K562 (cell line): ENCODE results near the gene NIPAL4. TPM values are rescaled to one million over a fixed set of nuclear protein-coding genes. Genes with fewer than 3 reads are reported as not detected.
A peak's percentile ranks its signal among the peaks of the same experiment; 100 is the strongest.

Experiments
- ATAC-seq: fragments of 200-7000 bp; cut with Tn5 transposase; 3 replicates; pipeline ENCODE4 v1.9.1; 2020; ENCODE audit warnings: moderate library complexity
- BruUV-seq: library from RNA; stranded (reverse); fragments of 400-500 nt; replicated peaks from 2 replicates; lab custom pipeline; 2021; lab: Mats Ljungman, UMichigan
- CTCF ChIA-PET: fragments of 300-600 bp; formaldehyde crosslinking; extraction: SDS; loops from one replicate; lab custom pipeline; 2021; ENCODE audit warnings: low intra/inter-chr PET ratio; lab: Yijun Ruan, JAX
- POLR2A ChIA-PET: fragments of 300-600, 350-650 bp; sonication (Branson Sonifier 250); formaldehyde crosslinking; extraction: SDS; loops from one replicate; lab custom pipeline; 2021; ENCODE audit warnings: antibody characterized with exemption, inconsistent platforms; lab: Yijun Ruan, JAX
- DNase-seq, 4 experiments: peaks; one replicate each; pipeline versions ENCODE4 v3.0.0 to v3.0.0-alpha.2; 2011 to 2018; ENCODE audit warnings: low spot score in 3 of 4, mixed read lengths in 3 of 4; ENCODE audit errors: extremely low read depth in 1 of 4
- FAIRE-seq: peaks from 2 replicates; lab custom pipeline; 2011; peaks lifted over from hg19 to GRCh38; lab: Jason Lieb, UNC
- H2AFZ ChIP-seq: 2 replicates; pipeline ENCODE4 v1.6.0; 2011; ENCODE audit warnings: low read depth, low read length, control low read depth, inconsistent platforms
- H3K27ac ChIP-seq: fragments of 200-600 bp; 3 replicates; pipeline ENCODE4 v1.8.0; 2011; ENCODE audit warnings: low read depth, mild to moderate bottlenecking, control low read depth, inconsistent platforms, low read length, moderate library complexity, mixed read lengths; ENCODE audit errors: extremely low read depth
- H3K27me3 ChIP-seq, 2 experiments: fragments of 300-600 bp in 1 of 2; 2 replicates in 1 of 2; 3 replicates in 1 of 2; pipeline versions ENCODE4 v1.6.0 to v1.8.0; 2011; ENCODE audit warnings: inconsistent platforms in 2 of 2, low read length in 2 of 2, mild to moderate bottlenecking in 1 of 2, mixed read lengths in 1 of 2, moderate library complexity in 1 of 2; ENCODE audit not compliant: control insufficient read depth in 2 of 2, insufficient read depth in 2 of 2
- H3K36me3 ChIP-seq: fragments of 300-600 bp; 3 replicates; pipeline ENCODE4 v1.8.0; 2011; ENCODE audit warnings: mild to moderate bottlenecking, low read length, inconsistent platforms; ENCODE audit not compliant: control insufficient read depth, insufficient read depth
- H3K4me1 ChIP-seq, 2 experiments: fragments of 200-600 bp in 1 of 2; replicated peaks in 1 of 2; 2 replicates in 1 of 2; 3 replicates in 1 of 2; pipeline versions ENCODE4 v1.5.1 to v1.8.0; 2011; ENCODE audit warnings: inconsistent platforms in 2 of 2, low read length in 2 of 2, mild to moderate bottlenecking in 1 of 2, mixed read lengths in 1 of 2, moderate library complexity in 1 of 2; ENCODE audit not compliant: control insufficient read depth in 2 of 2, insufficient read depth in 2 of 2
- H3K4me2 ChIP-seq: 2 replicates; pipeline ENCODE4 v1.6.1; 2011; ENCODE audit warnings: low read length, control low read depth, inconsistent platforms, mixed read lengths; ENCODE audit not compliant: insufficient read depth
- H3K4me3 ChIP-seq: fragments of 200-600 bp; sonication (generic), shearing (Covaris generic); 2 replicates; pipeline ENCODE4 v1.5.1; 2016; ENCODE audit warnings: control low read depth, inconsistent platforms
- H3K79me2 ChIP-seq: fragments of 200-600 bp; 3 replicates; pipeline ENCODE4 v1.8.0; 2011; ENCODE audit warnings: low read length, inconsistent platforms; ENCODE audit not compliant: control insufficient read depth, insufficient read depth
- H3K9ac ChIP-seq, 2 experiments: 2 replicates each; pipeline versions ENCODE4 v1.6.0 to v1.6.1; 2011; ENCODE audit warnings: low read depth in 2 of 2, low read length in 2 of 2, control low read depth in 1 of 2, inconsistent platforms in 1 of 2, mild to moderate bottlenecking in 1 of 2, mixed read lengths in 1 of 2; ENCODE audit not compliant: insufficient read depth in 1 of 2
- H3K9me1 ChIP-seq: one replicate; pipeline ENCODE4 v1.6.0; 2011; ENCODE audit warnings: inconsistent platforms, mild to moderate bottlenecking, low read length, moderate library complexity; ENCODE audit not compliant: control insufficient read depth, insufficient read depth
- H3K9me3 ChIP-seq: replicated peaks from 2 replicates; pipeline ENCODE4 v1.5.1; 2011; ENCODE audit warnings: low read depth, low read length, inconsistent platforms; ENCODE audit not compliant: control insufficient read depth, insufficient read depth
- H4K20me1 ChIP-seq: replicated peaks from 2 replicates; pipeline ENCODE4 v1.6.1; 2011; ENCODE audit warnings: low read length, inconsistent platforms, mixed read lengths; ENCODE audit not compliant: control insufficient read depth, insufficient read depth
- ATF4 ChIP-seq: fragments of 450-650 bp; formaldehyde crosslinking; IDR thresholded peaks from 2 replicates; pipeline ENCODE4 v1.4.0; 2022; ENCODE audit warnings: mild to moderate bottlenecking, moderate library complexity
- BMI1 ChIP-seq: fragments of 150-350 bp; IDR thresholded peaks from 2 replicates; pipeline ENCODE4 v1.6.1; 2014; ENCODE audit warnings: low read length
- CBFA2T3 ChIP-seq: fragments of 450-650 bp; IDR thresholded peaks from 2 replicates; pipeline ENCODE4 v1.6.1; 2017
- E4F1 ChIP-seq: fragments of 250-450 bp; sonication (Bioruptor Pico); IDR thresholded peaks from 2 replicates; pipeline ENCODE4 v1.5.0; 2021; ENCODE audit warnings: mild to moderate bottlenecking, borderline replicate concordance
- ETV1 ChIP-seq: fragments of 450-650 bp; conservative IDR thresholded peaks from 2 replicates; pipeline ENCODE4 v1.6.1; 2016; ENCODE audit warnings: missing genetic modification characterization, control low read depth, low read depth, missing compliant biosample characterization
- MCM5 ChIP-seq: fragments of 450-650 bp; IDR thresholded peaks from 2 replicates; pipeline ENCODE4 v1.6.1; 2016; ENCODE audit warnings: low read depth
- PHF8 ChIP-seq: fragments of 200-600 bp; sonication (generic); IDR thresholded peaks from 2 replicates; pipeline ENCODE4 v1.6.1; 2012; ENCODE audit warnings: mixed run types, mild to moderate bottlenecking, inconsistent platforms, low read length, moderate library complexity, borderline replicate concordance
- RFX7 ChIP-seq: fragments of 250-450 bp; sonication (Bioruptor Pico); IDR thresholded peaks from 2 replicates; pipeline ENCODE4 v1.5.1; 2021; ENCODE audit warnings: mild to moderate bottlenecking
- TCF3 ChIP-seq: sonication (generic); formaldehyde crosslinking; IDR thresholded peaks from 2 replicates; pipeline ENCODE4 v1.4.0; 2020; ENCODE audit warnings: mild to moderate bottlenecking, missing genetic modification reagents
- ZKSCAN1 ChIP-seq: fragments of 150-350 bp; IDR thresholded peaks from 2 replicates; pipeline ENCODE4 v1.6.1; 2016; ENCODE audit warnings: low read depth, low read length
- WGBS: fragments of 100-300 bp; shearing (Covaris generic); methylation state at CpG from one replicate; pipeline ENCODE4 v1.1.6; 2016; ENCODE audit warnings: low coverage, mixed read lengths; ENCODE audit not compliant: insufficient coverage; ENCODE audit errors: missing lambda C conversion rate; 5-methylcytosine and 5-hydroxymethylcytosine counted together
- in situ Hi-C: fragments of 300-500 bp; cut with MboI; formaldehyde crosslinking; loops from 4 replicates; pipeline ENCODE4 v1.15.0; 2018; ENCODE audit warnings: inconsistent platforms, mixed read lengths
- intact Hi-C: fragments of 100-400 bp; cut with micrococcal nuclease; formaldehyde crosslinking; loops from 2 replicates; pipeline ENCODE4 v1.14.2; 2022
- polyA plus RNA-seq, 8 experiments: library from polyadenylated mRNA; depleted of rRNA in 4 of 8; stranded (reverse) in 5 of 8; unstranded in 3 of 8; fragments of >200 nt; fragmentation: Nextera tagmentation in 2 of 8; fragmentation: Illumina TruSeq in 1 of 8; extraction: Ambion mirVana in 2 of 8; extraction: Trizol in 1 of 8; gene quantifications; 2 replicates each; pipeline versions ENCODE4 v1.2.1 to v1.2.3, GENCODE V29; 2011 to 2014; ENCODE audit warnings: inconsistent platforms in 1 of 8, missing spikeins in 1 of 8
- total RNA-seq, 7 experiments: library from RNA; depleted of rRNA in 6 of 7; stranded (reverse); fragments of >200 nt in 6 of 7; fragmentation: Illumina TruSeq in 2 of 7; extraction: Trizol in 2 of 7; gene quantifications; 2 replicates each; pipeline versions ENCODE4 v1.2.1 to v1.2.3, GENCODE V29; 2011 to 2021; ENCODE audit warnings: low replicate concordance in 1 of 7
- TF ChIP-seq, protein P1 (sequence below): IDR thresholded peaks from 2 replicates; pipeline ENCODE4 v1.6.1; 2011; ENCODE audit warnings: borderline replicate concordance, low read depth, mild to moderate bottlenecking, moderate library complexity, low read length; ENCODE audit not compliant: insufficient read depth, poor library complexity, severe bottlenecking
- TF ChIP-seq, protein P2 (sequence below), 2 experiments: fragments of 200-800 bp in 1 of 2; sonication (Bioruptor generic) in 1 of 2; sonication (generic) in 1 of 2; formaldehyde crosslinking in 1 of 2; IDR thresholded peaks in 1 of 2; conservative IDR thresholded peaks in 1 of 2; 2 replicates each; pipeline versions ENCODE4 v1.5.0 to v1.6.1; 2016 to 2020; ENCODE audit warnings: missing compliant biosample characterization in 1 of 2, missing genetic modification characterization in 1 of 2, missing genetic modification reagents in 1 of 2

The NIPAL4 gene
- total and polyA plus RNA-seq, 9 of the 15 experiments (the other 6 are each of a cell fraction or from before 2014, with no cell fraction given), result not detected

GRCh38 chr5:157473383-157474320 is 13.6 kb downstream of the NIPAL4 start:
- H3K36me3 ChIP-seq, result no peaks in the 10 kb centered on the region
- in situ Hi-C loops, result loop anchor here (10.0 kb wide), 1 partner anchor 229 kb away; no protein-coding TSS in a partner anchor
- ATAC-seq (no peak), DNase-seq (no peak), FAIRE-seq (no peak)
- H3K4me3 ChIP-seq, result no peak overlapping the region
- ChIA-PET CTCF (no interaction called here), POLR2A (no interaction called here)
- no peaks in the 10 kb centered on the region for H3K9me3 ChIP-seq
- no TSS peak for BruUV-seq
- H4K20me1 ChIP-seq, result no peaks in the 10 kb centered on the region
- WGBS, result 6% methylated on average over 7 of the region's 7 CpGs
- H3K9ac ChIP-seq, result no peak overlapping the region
- no peak overlapping the region for H2AFZ ChIP-seq
- no peak overlapping the region for H3K27ac ChIP-seq
- 0 out of 5 replicates have a peak, but pooled peaks cover 0 to 5% of the 10 kb centered on the region in 2 experiments for H3K27me3 ChIP-seq
- H3K9me1 ChIP-seq, result no peaks in the 10 kb centered on the region
- intact Hi-C loops, result loop anchor here (5.0 kb wide), 1 partner anchor 131 kb away; no protein-coding TSS in a partner anchor
- no peaks in the 10 kb centered on the region for H3K79me2 ChIP-seq
- no peak overlapping the region for H3K4me2 ChIP-seq
- no peaks in the 10 kb centered on the region for H3K4me1 ChIP-seq
- TF ChIP-seq E4F1 (CRISPR knock-in tag), result no peak
- TF ChIP-seq RFX7 (CRISPR knock-in tag), result no peak
- no peak for TF ChIP-seq ZKSCAN1
- TF ChIP-seq ATF4 (CRISPR knock-in tag), result no peak
- TF ChIP-seq TCF3 (CRISPR knock-in tag), result peak; percentile 46
- TF ChIP-seq CBFA2T3, result 0 out of 2 replicates have a peak, but pooled peaks have one; percentile 18
- TF ChIP-seq PHF8, result no peak
- TF ChIP-seq BMI1, result no peak
- TF ChIP-seq, protein P1, sequence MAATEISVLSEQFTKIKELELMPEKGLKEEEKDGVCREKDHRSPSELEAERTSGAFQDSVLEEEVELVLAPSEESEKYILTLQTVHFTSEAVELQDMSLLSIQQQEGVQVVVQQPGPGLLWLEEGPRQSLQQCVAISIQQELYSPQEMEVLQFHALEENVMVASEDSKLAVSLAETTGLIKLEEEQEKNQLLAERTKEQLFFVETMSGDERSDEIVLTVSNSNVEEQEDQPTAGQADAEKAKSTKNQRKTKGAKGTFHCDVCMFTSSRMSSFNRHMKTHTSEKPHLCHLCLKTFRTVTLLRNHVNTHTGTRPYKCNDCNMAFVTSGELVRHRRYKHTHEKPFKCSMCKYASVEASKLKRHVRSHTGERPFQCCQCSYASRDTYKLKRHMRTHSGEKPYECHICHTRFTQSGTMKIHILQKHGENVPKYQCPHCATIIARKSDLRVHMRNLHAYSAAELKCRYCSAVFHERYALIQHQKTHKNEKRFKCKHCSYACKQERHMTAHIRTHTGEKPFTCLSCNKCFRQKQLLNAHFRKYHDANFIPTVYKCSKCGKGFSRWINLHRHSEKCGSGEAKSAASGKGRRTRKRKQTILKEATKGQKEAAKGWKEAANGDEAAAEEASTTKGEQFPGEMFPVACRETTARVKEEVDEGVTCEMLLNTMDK, result no peak
- 0 out of 2 replicates have a peak, but pooled peaks have one; percentile 34 for TF ChIP-seq ETV1 (tag)
- TF ChIP-seq, protein P2, sequence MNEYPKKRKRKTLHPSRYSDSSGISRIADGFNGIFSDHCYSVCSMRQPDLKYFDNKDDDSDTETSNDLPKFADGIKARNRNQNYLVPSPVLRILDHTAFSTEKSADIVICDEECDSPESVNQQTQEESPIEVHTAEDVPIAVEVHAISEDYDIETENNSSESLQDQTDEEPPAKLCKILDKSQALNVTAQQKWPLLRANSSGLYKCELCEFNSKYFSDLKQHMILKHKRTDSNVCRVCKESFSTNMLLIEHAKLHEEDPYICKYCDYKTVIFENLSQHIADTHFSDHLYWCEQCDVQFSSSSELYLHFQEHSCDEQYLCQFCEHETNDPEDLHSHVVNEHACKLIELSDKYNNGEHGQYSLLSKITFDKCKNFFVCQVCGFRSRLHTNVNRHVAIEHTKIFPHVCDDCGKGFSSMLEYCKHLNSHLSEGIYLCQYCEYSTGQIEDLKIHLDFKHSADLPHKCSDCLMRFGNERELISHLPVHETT (CRISPR knock-in tag; conservative IDR thresholded peaks at IDR 0.05 in 1 of 2, IDR thresholded peaks at IDR 0.05 in 1 of 2), result no peak
- TF ChIP-seq MCM5, result no peak
